ENCODE results near the gene BTF3L4. TPM values are rescaled to one million over a fixed set of nuclear protein-coding genes. Genes with fewer than 3 reads are reported as not detected.
A peak's percentile ranks its signal among the peaks of the same experiment; 100 is the strongest.

Gene BTF3L4
- polyA plus RNA-seq, 3 donors = 27.0 to 116 (median 108) TPM

DNA sequence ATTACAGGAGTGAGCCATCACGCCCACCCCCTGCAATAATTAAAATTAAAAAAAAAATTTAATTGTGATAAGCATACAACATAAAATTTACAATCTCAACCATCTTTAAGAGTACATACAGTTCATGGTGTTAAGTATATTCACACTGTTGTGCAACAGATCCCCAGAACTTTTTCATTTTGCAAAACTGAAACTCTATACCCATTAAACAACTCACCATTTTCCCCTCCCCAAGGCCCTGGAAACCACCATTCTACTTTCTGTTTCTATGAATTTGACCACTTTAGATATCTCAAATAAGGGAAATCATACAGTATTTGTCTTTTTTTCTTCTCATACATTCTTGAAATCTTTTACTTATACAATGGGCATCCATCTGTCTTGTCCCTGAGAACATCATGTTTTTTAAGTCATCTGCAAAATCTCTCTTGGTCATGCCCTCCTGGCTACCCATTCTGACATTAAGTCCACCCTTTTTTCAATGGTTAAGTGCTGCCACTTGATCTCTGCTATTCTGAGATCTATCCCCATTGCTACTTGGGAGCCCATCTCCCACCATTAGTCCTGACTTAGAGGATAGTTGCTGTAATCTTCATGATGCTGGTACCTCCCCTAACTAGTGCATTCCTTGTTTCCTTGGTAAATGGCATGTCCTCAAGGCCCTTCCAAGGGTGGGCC is 46.4 kb downstream of the BTF3L4 start:
- Histone ChIP-seq H3K9me3 (replicated peaks in 1 of 2; ENCODE audit: control insufficient read depth in 1 of 2, insufficient read depth in 1 of 2, low read length in 2 of 2) (no peaks in the 10 kb centered on the region), H3K4me3 (replicated peaks in 1 of 3; ENCODE audit: low read depth in 2 of 3, low read length in 3 of 3) (no peak overlapping the region), H4K20me1 (ENCODE audit: insufficient read depth, low read length) (no peaks in the 10 kb centered on the region), H3K27ac (ENCODE audit: low read depth in 1 of 2, low read length in 2 of 2) (no peak overlapping the region), H3K36me3 (replicated peaks in 1 of 2; ENCODE audit: control insufficient read depth in 1 of 2, insufficient read depth in 2 of 2, low read length in 2 of 2) (no peaks in the 10 kb centered on the region), H3K4me2 (replicated peaks; ENCODE audit: extremely low read depth, low read length, poor library complexity, severe bottlenecking) (no peak overlapping the region), H2AFZ (ENCODE audit: insufficient read depth, low read depth, low read length, poor library complexity, severe bottlenecking) (no peak overlapping the region), H3K27me3 (ENCODE audit: control insufficient read depth in 2 of 2, insufficient read depth in 2 of 2, low read length in 2 of 2) (no peaks in the 10 kb centered on the region), H3K79me2 (ENCODE audit: insufficient read depth, low read length) (no peaks in the 10 kb centered on the region), H3K9ac (ENCODE audit: insufficient read depth, low read length, poor library complexity, severe bottlenecking) (no peak overlapping the region), H3K4me1 (ENCODE audit: control insufficient read depth in 1 of 2, insufficient read depth in 2 of 2, low read length in 2 of 2) (no peaks in the 10 kb centered on the region)
- intact Hi-C loops (cut with micrococcal nuclease) = no loop called here
- H3K4me1 Mint-ChIP-seq = peaks cover 9% of the 10 kb centered on the region
- H3K36me3 Mint-ChIP-seq = no peaks in the 10 kb centered on the region
- H3K27me3 Mint-ChIP-seq (ENCODE audit: low read depth in 3 of 3) = peaks cover 1 to 8% (median 2%) of the 10 kb centered on the region in 3 donors
- TF ChIP-seq, protein P1, sequence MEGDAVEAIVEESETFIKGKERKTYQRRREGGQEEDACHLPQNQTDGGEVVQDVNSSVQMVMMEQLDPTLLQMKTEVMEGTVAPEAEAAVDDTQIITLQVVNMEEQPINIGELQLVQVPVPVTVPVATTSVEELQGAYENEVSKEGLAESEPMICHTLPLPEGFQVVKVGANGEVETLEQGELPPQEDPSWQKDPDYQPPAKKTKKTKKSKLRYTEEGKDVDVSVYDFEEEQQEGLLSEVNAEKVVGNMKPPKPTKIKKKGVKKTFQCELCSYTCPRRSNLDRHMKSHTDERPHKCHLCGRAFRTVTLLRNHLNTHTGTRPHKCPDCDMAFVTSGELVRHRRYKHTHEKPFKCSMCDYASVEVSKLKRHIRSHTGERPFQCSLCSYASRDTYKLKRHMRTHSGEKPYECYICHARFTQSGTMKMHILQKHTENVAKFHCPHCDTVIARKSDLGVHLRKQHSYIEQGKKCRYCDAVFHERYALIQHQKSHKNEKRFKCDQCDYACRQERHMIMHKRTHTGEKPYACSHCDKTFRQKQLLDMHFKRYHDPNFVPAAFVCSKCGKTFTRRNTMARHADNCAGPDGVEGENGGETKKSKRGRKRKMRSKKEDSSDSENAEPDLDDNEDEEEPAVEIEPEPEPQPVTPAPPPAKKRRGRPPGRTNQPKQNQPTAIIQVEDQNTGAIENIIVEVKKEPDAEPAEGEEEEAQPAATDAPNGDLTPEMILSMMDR (IDR thresholded peaks at IDR 0.05) = no peak
- H3K9me3 Mint-ChIP-seq = no peaks in the 10 kb centered on the region
- no peak overlapping the region for H3K4me3 Mint-ChIP-seq
- DNase-seq = no peak
- WGBS (ENCODE audit: insufficient coverage) = no CpG with 5 or more reads among the region's 1 CpG
- H3K27ac Mint-ChIP-seq = no peak overlapping the region

DNA sequence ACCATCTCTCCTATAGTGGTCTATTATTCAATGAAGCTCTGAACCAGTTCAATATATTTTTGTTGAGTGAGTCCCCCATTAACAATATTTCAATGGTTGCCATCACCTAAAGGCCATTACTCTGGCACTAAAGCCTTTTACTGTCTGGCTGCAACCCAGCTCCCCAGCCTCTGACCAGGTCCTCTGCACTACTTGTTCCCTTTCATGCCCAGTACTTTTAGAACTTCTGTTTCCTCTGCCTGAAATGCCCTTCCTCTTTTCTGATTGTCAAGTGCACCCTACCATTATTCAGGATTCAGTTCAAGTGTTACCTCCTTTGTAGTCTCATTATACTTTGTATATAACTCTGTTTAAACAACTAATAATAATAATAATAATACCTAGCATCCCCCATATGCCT is 55.4 kb downstream of the BTF3L4 start:
- no peaks in the 10 kb centered on the region for H3K79me2 ChIP-seq (ENCODE audit: insufficient read depth, low read length)
- H3K9me3 Mint-ChIP-seq = no peaks in the 10 kb centered on the region
- H3K9ac ChIP-seq (ENCODE audit: insufficient read depth, low read length, poor library complexity, severe bottlenecking) = no peak overlapping the region
- H3K27ac ChIP-seq (ENCODE audit: low read depth in 1 of 2, low read length in 2 of 2) = no peak overlapping the region
- peaks cover 0 to 2% (median 2%) of the 10 kb centered on the region in 3 donors for H3K27me3 Mint-ChIP-seq (ENCODE audit: low read depth in 3 of 3)
- H2AFZ ChIP-seq (ENCODE audit: insufficient read depth, low read depth, low read length, poor library complexity, severe bottlenecking) = no peak overlapping the region
- no peaks in the 10 kb centered on the region for H3K4me1 ChIP-seq (ENCODE audit: control insufficient read depth in 1 of 2, insufficient read depth in 2 of 2, low read length in 2 of 2)
- no peaks in the 10 kb centered on the region for H4K20me1 ChIP-seq (ENCODE audit: insufficient read depth, low read length)
- peaks cover 10% of the 10 kb centered on the region for H3K4me1 Mint-ChIP-seq
- H3K4me3 ChIP-seq (replicated peaks in 1 of 3; ENCODE audit: low read depth in 2 of 3, low read length in 3 of 3) = no peak overlapping the region
- peak; percentile 3 to 25 (median 8) for DNase-seq
- H3K4me3 Mint-ChIP-seq = no peak overlapping the region
- TF ChIP-seq, protein P1 (IDR thresholded peaks at IDR 0.05) = no peak
- no peaks in the 10 kb centered on the region for H3K27me3 ChIP-seq (ENCODE audit: control insufficient read depth in 2 of 2, insufficient read depth in 2 of 2, low read length in 2 of 2)
- no peaks in the 10 kb centered on the region for H3K36me3 ChIP-seq (replicated peaks in 1 of 2; ENCODE audit: control insufficient read depth in 1 of 2, insufficient read depth in 2 of 2, low read length in 2 of 2)
- H3K9me3 ChIP-seq (replicated peaks in 1 of 2; ENCODE audit: control insufficient read depth in 1 of 2, insufficient read depth in 1 of 2, low read length in 2 of 2) = no peaks in the 10 kb centered on the region
- no peak overlapping the region for H3K4me2 ChIP-seq (replicated peaks; ENCODE audit: extremely low read depth, low read length, poor library complexity, severe bottlenecking)
- H3K36me3 Mint-ChIP-seq = no peaks in the 10 kb centered on the region
- peak overlapping the region in 2 of 7 donors; percentile 15 to 41 for H3K27ac Mint-ChIP-seq
- intact Hi-C loops (cut with micrococcal nuclease) = no loop called here

Data from CD14-positive monocyte (primary cell).